GM21529 (cell line): ENCODE results near the gene CLEC4A.
"Not testable (repeated sequence)": the region's sequence is repeated elsewhere in the genome, so short reads cannot be mapped to it uniquely, and the experiment has no call there.

Experiments
- ATAC-seq: cut with Tn5 transposase; IDR thresholded peaks from one replicate; pipeline ENCODE4 v1.9.1; 2021; ENCODE audit not compliant: unreplicated experiment

Gene CLEC4A

GRCh38 chr12:8133636-8134397, 10.4 kb downstream of the CLEC4A start:
- ATAC-seq: not testable (repeated sequence)

- ATAC-seq: not testable (repeated sequence)
Measured at GRCh38 chr12:8134398-8134930, 11.0 kb downstream of the CLEC4A start.

- not testable (repeated sequence) for ATAC-seq
Measured at GRCh38 chr12:8141647-8142046, 18.2 kb downstream of the CLEC4A start.

GRCh38 chr12:8143261-8143660, 19.8 kb downstream of the CLEC4A start:
- no peak for ATAC-seq

GRCh38 chr12:8145754-8146441, 22.5 kb downstream of the CLEC4A start:
- no peak for ATAC-seq

GRCh38 chr12:8146442-8146771, 23.0 kb downstream of the CLEC4A start:
- ATAC-seq: no peak

GRCh38 chr12:8154526-8154925, 31.1 kb downstream of the CLEC4A start:
- no peak for ATAC-seq

- no peak for ATAC-seq
Measured at GRCh38 chr12:8156416-8156815, 33.0 kb downstream of the CLEC4A start.

GRCh38 chr12:8156845-8157244, 33.4 kb downstream of the CLEC4A start, which contains the start of gene ZNF705A:
Gene ZNF705A (plus strand): TSS chr12:8157015. CDS start chr12:8172626, 15,611 bp downstream.
- no peak for ATAC-seq

- no peak for ATAC-seq
Measured at GRCh38 chr12:8157484-8158198, 34.2 kb downstream of the CLEC4A start.

GRCh38 chr12:8172911-8173310, 49.5 kb downstream of the CLEC4A start:
- ATAC-seq: not testable (repeated sequence)

- not testable (repeated sequence) for ATAC-seq
Measured at GRCh38 chr12:8179989-8180585, 56.7 kb downstream of the CLEC4A start.

GRCh38 chr12:8181271-8181670, 57.9 kb downstream of the CLEC4A start:
- ATAC-seq: not testable (repeated sequence)

- not testable (repeated sequence) for ATAC-seq
Measured at GRCh38 chr12:8182923-8183322, 59.5 kb downstream of the CLEC4A start.

- ATAC-seq: not testable (repeated sequence)
Measured at GRCh38 chr12:8183346-8183745, 59.9 kb downstream of the CLEC4A start.

- not testable (repeated sequence) for ATAC-seq
Measured at GRCh38 chr12:8184206-8184605, 60.8 kb downstream of the CLEC4A start.

- not testable (repeated sequence) for ATAC-seq
Measured at GRCh38 chr12:8188088-8188487, 64.7 kb downstream of the CLEC4A start.
